HepG2 (cell line): ENCODE results near the gene OARD1. TPM values are rescaled to one million over a fixed set of nuclear protein-coding genes. Genes with fewer than 3 reads are reported as not detected.
A peak's percentile ranks its signal among the peaks of the same experiment; 100 is the strongest.

Experiments used
- CERS6 ChIP-seq: sonication (generic); formaldehyde crosslinking; IDR thresholded peaks from 2 replicates; pipeline ENCODE4 v1.5.0; 2020; ENCODE audit warnings: missing genetic modification reagents
- ISL2 ChIP-seq: sonication (generic); formaldehyde crosslinking; IDR thresholded peaks from 2 replicates; pipeline ENCODE4 v1.5.0; 2020; ENCODE audit warnings: missing genetic modification reagents
- RXRB ChIP-seq: IDR thresholded peaks from 2 replicates; pipeline ENCODE4 v1.6.1; 2016; ENCODE audit warnings: borderline replicate concordance, missing genetic modification reagents, missing compliant biosample characterization
- SATB2 ChIP-seq: sonication (generic); formaldehyde crosslinking; IDR thresholded peaks from 2 replicates; pipeline ENCODE4 v1.5.0; 2020; ENCODE audit warnings: missing genetic modification reagents
- SNRNP70 ChIP-seq: fragments of 200-400 bp; formaldehyde crosslinking; IDR thresholded peaks from 2 replicates; pipeline ENCODE4 v1.6.1; 2017; ENCODE audit warnings: mild to moderate bottlenecking, low read depth, low read length, moderate library complexity
- TGIF2 ChIP-seq: IDR thresholded peaks from 2 replicates; pipeline ENCODE4 v1.6.1; 2016; ENCODE audit warnings: control low read depth, missing compliant biosample characterization
- ZBTB7B ChIP-seq: sonication (generic); formaldehyde crosslinking; IDR thresholded peaks from 2 replicates; pipeline ENCODE4 v1.4.0; 2020; ENCODE audit warnings: missing genetic modification reagents
- ZNF136 ChIP-seq: sonication (generic); formaldehyde crosslinking; IDR thresholded peaks from 2 replicates; pipeline ENCODE4 v1.8.1; 2022; ENCODE audit warnings: low read depth, mild to moderate bottlenecking, moderate library complexity, missing genetic modification reagents
- ZNF142 ChIP-seq: sonication (generic); formaldehyde crosslinking; IDR thresholded peaks from 2 replicates; pipeline ENCODE4 v1.4.0; 2020; ENCODE audit warnings: missing genetic modification reagents
- ZNF280D ChIP-seq: sonication (generic); formaldehyde crosslinking; IDR thresholded peaks from 2 replicates; pipeline ENCODE4 v1.5.1; 2020; ENCODE audit warnings: mild to moderate bottlenecking, missing genetic modification reagents
- ZNF33B ChIP-seq: sonication (generic); formaldehyde crosslinking; IDR thresholded peaks from 2 replicates; pipeline ENCODE4 v1.5.1; 2020; ENCODE audit warnings: mild to moderate bottlenecking, missing genetic modification reagents
- ZNF766 ChIP-seq: sonication (generic); formaldehyde crosslinking; IDR thresholded peaks from 2 replicates; pipeline ENCODE4 v1.5.0; 2020; ENCODE audit warnings: missing genetic modification reagents, borderline replicate concordance
- polyA plus RNA-seq, 8 experiments: library from polyadenylated mRNA; depleted of rRNA in 3 of 8; stranded (reverse) in 7 of 8; unstranded in 1 of 8; fragments of >200 nt; fragmentation: Illumina TruSeq in 4 of 8; extraction: Trizol in 4 of 8; gene quantifications; 2 replicates each; pipeline versions ENCODE4 v1.2.1 to v1.2.3, GENCODE V29; 2011 to 2016; ENCODE audit warnings: low read depth in 4 of 8, missing spikeins in 1 of 8, mixed read lengths in 1 of 8; ENCODE audit not compliant: insufficient read depth in 1 of 8
- total RNA-seq, 5 experiments: library from RNA; depleted of rRNA; stranded (reverse); fragments of >200 nt; fragmentation: Illumina TruSeq; extraction: Trizol; gene quantifications; 2 replicates each; pipeline ENCODE4 v1.2.3, GENCODE V29; 2016; ENCODE audit warnings: low read depth in 1 of 5
- TF ChIP-seq, protein P1 (sequence below): IDR thresholded peaks from 2 replicates; pipeline ENCODE4 v1.6.1; 2012; ENCODE audit warnings: low read length, improper control_type of control experiment
- TF ChIP-seq, protein P2 (sequence below): sonication (generic); formaldehyde crosslinking; IDR thresholded peaks from 2 replicates; pipeline ENCODE4 v1.9.0; 2021; ENCODE audit warnings: missing genetic modification reagents, borderline replicate concordance

OARD1 gene
- total and polyA plus RNA-seq, 2 of the 13 experiments (the other 11 are each of a cell fraction or from before 2014, with no cell fraction given): 18.4 to 49.0 TPM

DNA sequence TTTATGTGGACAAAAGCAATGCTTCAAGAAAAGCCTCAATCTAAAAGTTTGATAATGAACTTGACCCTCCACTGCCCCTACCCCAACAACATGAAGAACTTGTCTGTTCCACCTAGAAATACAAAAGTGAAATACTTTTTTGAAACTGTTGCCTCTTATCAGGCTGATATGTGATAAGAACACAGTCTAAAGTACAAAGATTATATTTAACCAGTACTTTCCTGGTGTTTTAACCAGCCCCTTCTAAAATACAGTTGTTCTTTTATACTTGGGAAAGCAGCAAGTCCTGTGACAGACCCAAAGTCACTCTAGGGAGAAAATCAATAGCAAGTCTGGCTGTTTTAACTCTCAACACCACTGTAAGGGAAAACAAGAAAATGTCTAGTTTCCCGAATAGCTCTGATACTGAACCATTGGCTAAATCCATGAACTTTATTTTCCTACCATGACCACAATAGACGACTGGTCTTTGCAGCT, 6.6 kb downstream of the OARD1 start (continued):
- TF ChIP-seq, protein P1, sequence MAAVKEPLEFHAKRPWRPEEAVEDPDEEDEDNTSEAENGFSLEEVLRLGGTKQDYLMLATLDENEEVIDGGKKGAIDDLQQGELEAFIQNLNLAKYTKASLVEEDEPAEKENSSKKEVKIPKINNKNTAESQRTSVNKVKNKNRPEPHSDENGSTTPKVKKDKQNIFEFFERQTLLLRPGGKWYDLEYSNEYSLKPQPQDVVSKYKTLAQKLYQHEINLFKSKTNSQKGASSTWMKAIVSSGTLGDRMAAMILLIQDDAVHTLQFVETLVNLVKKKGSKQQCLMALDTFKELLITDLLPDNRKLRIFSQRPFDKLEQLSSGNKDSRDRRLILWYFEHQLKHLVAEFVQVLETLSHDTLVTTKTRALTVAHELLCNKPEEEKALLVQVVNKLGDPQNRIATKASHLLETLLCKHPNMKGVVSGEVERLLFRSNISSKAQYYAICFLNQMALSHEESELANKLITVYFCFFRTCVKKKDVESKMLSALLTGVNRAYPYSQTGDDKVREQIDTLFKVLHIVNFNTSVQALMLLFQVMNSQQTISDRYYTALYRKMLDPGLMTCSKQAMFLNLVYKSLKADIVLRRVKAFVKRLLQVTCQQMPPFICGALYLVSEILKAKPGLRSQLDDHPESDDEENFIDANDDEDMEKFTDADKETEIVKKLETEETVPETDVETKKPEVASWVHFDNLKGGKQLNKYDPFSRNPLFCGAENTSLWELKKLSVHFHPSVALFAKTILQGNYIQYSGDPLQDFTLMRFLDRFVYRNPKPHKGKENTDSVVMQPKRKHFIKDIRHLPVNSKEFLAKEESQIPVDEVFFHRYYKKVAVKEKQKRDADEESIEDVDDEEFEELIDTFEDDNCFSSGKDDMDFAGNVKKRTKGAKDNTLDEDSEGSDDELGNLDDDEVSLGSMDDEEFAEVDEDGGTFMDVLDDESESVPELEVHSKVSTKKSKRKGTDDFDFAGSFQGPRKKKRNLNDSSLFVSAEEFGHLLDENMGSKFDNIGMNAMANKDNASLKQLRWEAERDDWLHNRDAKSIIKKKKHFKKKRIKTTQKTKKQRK: no peak
- TF ChIP-seq ZNF136 (CRISPR knock-in tag) (no peak), SNRNP70 (no peak), ZNF766 (CRISPR knock-in tag) (no peak), SATB2 (CRISPR knock-in tag) (no peak), TGIF2 (CRISPR knock-in tag) (peak; percentile 41; the same call in 1 of the 2 replicates), CERS6 (CRISPR knock-in tag) (no peak), RXRB (CRISPR knock-in tag) (peak; percentile 96), ISL2 (CRISPR knock-in tag) (peak; percentile 87), ZNF33B (CRISPR knock-in tag) (no peak), ZNF280D (CRISPR knock-in tag) (no peak), ZNF142 (CRISPR knock-in tag) (no peak), ZBTB7B (CRISPR knock-in tag) (peak; percentile 69; the same call in 1 of the 2 replicates)
- TF ChIP-seq, protein P2, sequence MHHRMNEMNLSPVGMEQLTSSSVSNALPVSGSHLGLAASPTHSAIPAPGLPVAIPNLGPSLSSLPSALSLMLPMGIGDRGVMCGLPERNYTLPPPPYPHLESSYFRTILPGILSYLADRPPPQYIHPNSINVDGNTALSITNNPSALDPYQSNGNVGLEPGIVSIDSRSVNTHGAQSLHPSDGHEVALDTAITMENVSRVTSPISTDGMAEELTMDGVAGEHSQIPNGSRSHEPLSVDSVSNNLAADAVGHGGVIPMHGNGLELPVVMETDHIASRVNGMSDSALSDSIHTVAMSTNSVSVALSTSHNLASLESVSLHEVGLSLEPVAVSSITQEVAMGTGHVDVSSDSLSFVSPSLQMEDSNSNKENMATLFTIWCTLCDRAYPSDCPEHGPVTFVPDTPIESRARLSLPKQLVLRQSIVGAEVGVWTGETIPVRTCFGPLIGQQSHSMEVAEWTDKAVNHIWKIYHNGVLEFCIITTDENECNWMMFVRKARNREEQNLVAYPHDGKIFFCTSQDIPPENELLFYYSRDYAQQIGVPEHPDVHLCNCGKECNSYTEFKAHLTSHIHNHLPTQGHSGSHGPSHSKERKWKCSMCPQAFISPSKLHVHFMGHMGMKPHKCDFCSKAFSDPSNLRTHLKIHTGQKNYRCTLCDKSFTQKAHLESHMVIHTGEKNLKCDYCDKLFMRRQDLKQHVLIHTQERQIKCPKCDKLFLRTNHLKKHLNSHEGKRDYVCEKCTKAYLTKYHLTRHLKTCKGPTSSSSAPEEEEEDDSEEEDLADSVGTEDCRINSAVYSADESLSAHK: no peak
